Measurements from ENCODE around the gene KRTAP16-1. TPM values are rescaled to one million over a fixed set of nuclear protein-coding genes. Genes with fewer than 3 reads are reported as not detected.

KRTAP16-1 gene
- total and polyA plus RNA-seq, 10 of the 15 experiments (the other 5 are each of a cell fraction or from before 2014, with no cell fraction given), result 0.23 TPM; not detected in 9

DNA sequence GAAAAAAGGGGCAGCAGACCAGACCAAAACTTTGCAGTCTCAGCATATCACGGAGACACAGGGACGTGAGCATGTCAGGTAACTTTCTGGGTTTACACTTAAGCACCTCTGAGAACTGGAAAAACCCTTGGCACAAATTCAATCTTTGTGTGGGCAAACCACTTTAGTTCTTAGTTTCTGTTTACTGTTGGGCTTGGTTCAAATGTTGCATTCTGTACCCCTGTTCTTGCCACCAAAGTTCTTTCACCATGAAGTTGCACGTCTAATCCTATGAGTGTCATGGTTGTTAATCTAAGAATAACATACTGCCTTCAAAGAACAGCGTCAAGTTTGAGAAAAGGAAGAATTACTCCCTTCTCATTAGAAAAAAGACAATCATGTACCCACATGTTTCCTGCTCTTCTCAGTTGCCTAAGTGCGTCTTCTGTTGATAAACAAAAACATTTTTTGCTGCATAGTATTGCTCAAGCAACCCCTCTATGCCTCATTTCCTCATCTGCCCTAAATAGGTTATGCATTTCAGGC, 29.9 kb upstream of the KRTAP16-1 start:
- Histone ChIP-seq H3K9ac (ENCODE audit: control insufficient read depth, insufficient read depth, low read length) (no peak overlapping the region), H3K27me3 (replicated peaks in 1 of 2; ENCODE audit: control insufficient read depth in 2 of 2, insufficient read depth in 2 of 2, low read length in 1 of 2) (no peaks in the 10 kb centered on the region), H3K4me1 (ENCODE audit: control insufficient read depth, insufficient read depth, low read length) (peaks cover 28% of the 10 kb centered on the region), H3K79me2 (ENCODE audit: control insufficient read depth, insufficient read depth, low read length) (no peaks in the 10 kb centered on the region), H3K4me2 (ENCODE audit: control insufficient read depth, insufficient read depth) (peak overlapping the region; percentile 41), H4K20me1 (ENCODE audit: control insufficient read depth, insufficient read depth) (no peaks in the 10 kb centered on the region; the same call in 1 of the 2 replicates), H3K4me3 (no peak overlapping the region), H3K36me3 (ENCODE audit: control insufficient read depth in 2 of 2, insufficient read depth in 2 of 2, low read length in 1 of 2) (no peaks in the 10 kb centered on the region; a peak in 1 of 4 replicates), H3K27ac (ENCODE audit: control insufficient read depth, insufficient read depth) (no peak overlapping the region), H2AFZ (ENCODE audit: control insufficient read depth, low read depth, low read length) (peak overlapping the region; percentile 15; the same call in 1 of the 2 replicates), H3K9me3 (replicated peaks; ENCODE audit: control insufficient read depth, insufficient read depth, low read length) (peaks cover 4% of the 10 kb centered on the region; the same call in 2 of the 3 replicates)
- POLR2A ChIA-PET, result no interaction called here
- CTCF ChIA-PET, result interaction anchor here (1.2 to 2.6 kb wide), 3 partner anchors 16 to 18 kb away, joined by 3 to 6 read pairs (median 5); no protein-coding TSS in a partner anchor
- RAD21 ChIA-PET (ENCODE audit: unreplicated experiment), result interaction anchor here (0.8 to 2.4 kb wide), 2 partner anchors 16 to 17 kb away, joined by 3 to 8 read pairs; no protein-coding TSS in a partner anchor
- ATAC-seq (peak; percentile 73), FAIRE-seq (peak; percentile 83), DNase-seq (ENCODE audit: low read depth, low spot score) (peak; percentile 89)
- 15% methylated on average over 5 of the region's 5 CpGs for WGBS (ENCODE audit: insufficient coverage, insufficient replicate concordance, low lambda C conversion rate, missing lambda C conversion rate)
- in situ Hi-C loops (cut with MboI) (no loop called here), intact Hi-C loops (cut with micrococcal nuclease; ENCODE audit: unreplicated experiment) (no loop called here)
- BruUV-seq (replicated peaks), result no TSS peak
- SMC1A ChIA-PET (ENCODE audit: uncharacterized antibody, unreplicated experiment), result interaction anchor here (1.1 to 1.7 kb wide), 3 partner anchors 17 to 736 kb away, joined by 3 to 5 read pairs (median 4); no protein-coding TSS in a partner anchor
- TF ChIP-seq, protein P1, sequence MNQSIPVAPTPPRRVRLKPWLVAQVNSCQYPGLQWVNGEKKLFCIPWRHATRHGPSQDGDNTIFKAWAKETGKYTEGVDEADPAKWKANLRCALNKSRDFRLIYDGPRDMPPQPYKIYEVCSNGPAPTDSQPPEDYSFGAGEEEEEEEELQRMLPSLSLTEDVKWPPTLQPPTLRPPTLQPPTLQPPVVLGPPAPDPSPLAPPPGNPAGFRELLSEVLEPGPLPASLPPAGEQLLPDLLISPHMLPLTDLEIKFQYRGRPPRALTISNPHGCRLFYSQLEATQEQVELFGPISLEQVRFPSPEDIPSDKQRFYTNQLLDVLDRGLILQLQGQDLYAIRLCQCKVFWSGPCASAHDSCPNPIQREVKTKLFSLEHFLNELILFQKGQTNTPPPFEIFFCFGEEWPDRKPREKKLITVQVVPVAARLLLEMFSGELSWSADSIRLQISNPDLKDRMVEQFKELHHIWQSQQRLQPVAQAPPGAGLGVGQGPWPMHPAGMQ (IDR thresholded peaks at IDR 0.05; ENCODE audit: borderline replicate concordance), result no peak
- TF ChIP-seq, protein P2, sequence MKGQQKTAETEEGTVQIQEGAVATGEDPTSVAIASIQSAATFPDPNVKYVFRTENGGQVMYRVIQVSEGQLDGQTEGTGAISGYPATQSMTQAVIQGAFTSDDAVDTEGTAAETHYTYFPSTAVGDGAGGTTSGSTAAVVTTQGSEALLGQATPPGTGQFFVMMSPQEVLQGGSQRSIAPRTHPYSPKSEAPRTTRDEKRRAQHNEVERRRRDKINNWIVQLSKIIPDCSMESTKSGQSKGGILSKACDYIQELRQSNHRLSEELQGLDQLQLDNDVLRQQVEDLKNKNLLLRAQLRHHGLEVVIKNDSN (IDR thresholded peaks at IDR 0.05; ENCODE audit: borderline replicate concordance, extremely low read length, insufficient read depth, low read depth, low read length), result no peak
- no peak for TF ChIP-seq TCF7 (IDR thresholded peaks at IDR 0.05; ENCODE audit: borderline replicate concordance)
- TF ChIP-seq, protein P3, sequence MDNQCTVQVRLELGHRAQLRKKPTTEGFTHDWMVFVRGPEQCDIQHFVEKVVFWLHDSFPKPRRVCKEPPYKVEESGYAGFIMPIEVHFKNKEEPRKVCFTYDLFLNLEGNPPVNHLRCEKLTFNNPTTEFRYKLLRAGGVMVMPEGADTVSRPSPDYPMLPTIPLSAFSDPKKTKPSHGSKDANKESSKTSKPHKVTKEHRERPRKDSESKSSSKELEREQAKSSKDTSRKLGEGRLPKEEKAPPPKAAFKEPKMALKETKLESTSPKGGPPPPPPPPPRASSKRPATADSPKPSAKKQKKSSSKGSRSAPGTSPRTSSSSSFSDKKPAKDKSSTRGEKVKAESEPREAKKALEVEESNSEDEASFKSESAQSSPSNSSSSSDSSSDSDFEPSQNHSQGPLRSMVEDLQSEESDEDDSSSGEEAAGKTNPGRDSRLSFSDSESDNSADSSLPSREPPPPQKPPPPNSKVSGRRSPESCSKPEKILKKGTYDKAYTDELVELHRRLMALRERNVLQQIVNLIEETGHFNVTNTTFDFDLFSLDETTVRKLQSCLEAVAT (IDR thresholded peaks at IDR 0.05), result no peak
- TF ChIP-seq NR2F1 (conservative IDR thresholded peaks at IDR 0.05), result no peak
- TF ChIP-seq SREBF2 (IDR thresholded peaks at IDR 0.05; ENCODE audit: low read length), result no peak
- TF ChIP-seq POLR2AphosphoS2 (IDR thresholded peaks at IDR 0.05; ENCODE audit: low read depth, low read length), result no peak
- TF ChIP-seq SMC3 (IDR thresholded peaks at IDR 0.05; ENCODE audit: borderline replicate concordance, low read length), result no peak
- no peak for TF ChIP-seq PAX5 (IDR thresholded peaks at IDR 0.05; ENCODE audit: borderline replicate concordance, low read depth, low read length)
- TF ChIP-seq, protein P4, sequence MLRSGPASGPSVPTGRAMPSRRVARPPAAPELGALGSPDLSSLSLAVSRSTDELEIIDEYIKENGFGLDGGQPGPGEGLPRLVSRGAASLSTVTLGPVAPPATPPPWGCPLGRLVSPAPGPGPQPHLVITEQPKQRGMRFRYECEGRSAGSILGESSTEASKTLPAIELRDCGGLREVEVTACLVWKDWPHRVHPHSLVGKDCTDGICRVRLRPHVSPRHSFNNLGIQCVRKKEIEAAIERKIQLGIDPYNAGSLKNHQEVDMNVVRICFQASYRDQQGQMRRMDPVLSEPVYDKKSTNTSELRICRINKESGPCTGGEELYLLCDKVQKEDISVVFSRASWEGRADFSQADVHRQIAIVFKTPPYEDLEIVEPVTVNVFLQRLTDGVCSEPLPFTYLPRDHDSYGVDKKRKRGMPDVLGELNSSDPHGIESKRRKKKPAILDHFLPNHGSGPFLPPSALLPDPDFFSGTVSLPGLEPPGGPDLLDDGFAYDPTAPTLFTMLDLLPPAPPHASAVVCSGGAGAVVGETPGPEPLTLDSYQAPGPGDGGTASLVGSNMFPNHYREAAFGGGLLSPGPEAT (IDR thresholded peaks at IDR 0.05; ENCODE audit: low read depth), result peak; percentile 68; the same call in 1 of the 2 replicates
- TF ChIP-seq MTA2 (IDR thresholded peaks at IDR 0.05; ENCODE audit: low read depth), result peak; percentile 44; the same call in 1 of the 2 replicates
- no peak for TF ChIP-seq ZZZ3 (IDR thresholded peaks at IDR 0.05; ENCODE audit: control insufficient read depth, insufficient read length, low read depth)
- TF ChIP-seq RBBP5 (conservative IDR thresholded peaks at IDR 0.05), result no peak
- no peak for TF ChIP-seq ETV6 (conservative IDR thresholded peaks at IDR 0.05 in 1 of 2, IDR thresholded peaks at IDR 0.05 in 1 of 2; ENCODE audit: borderline replicate concordance in 1 of 2, low read depth in 1 of 2)
- TF ChIP-seq LARP7 (IDR thresholded peaks at IDR 0.05), result no peak
- no peak for TF ChIP-seq RELA (IDR thresholded peaks at IDR 0.05; ENCODE audit: borderline replicate concordance, partially characterized antibody)
- TF ChIP-seq NR2C1 (IDR thresholded peaks at IDR 0.05), result no peak
- peak; percentile 31 for TF ChIP-seq MEF2B (IDR thresholded peaks at IDR 0.05; ENCODE audit: partially characterized antibody, poor library complexity, severe bottlenecking)
